ENCODE results near the gene LRCOL1. TPM values are rescaled to one million over a fixed set of nuclear protein-coding genes. Genes with fewer than 3 reads are reported as not detected.

LRCOL1 gene
- total and polyA plus RNA-seq, 10 of the 15 experiments (the other 5 are each of a cell fraction or from before 2014, with no cell fraction given): not detected

DNA sequence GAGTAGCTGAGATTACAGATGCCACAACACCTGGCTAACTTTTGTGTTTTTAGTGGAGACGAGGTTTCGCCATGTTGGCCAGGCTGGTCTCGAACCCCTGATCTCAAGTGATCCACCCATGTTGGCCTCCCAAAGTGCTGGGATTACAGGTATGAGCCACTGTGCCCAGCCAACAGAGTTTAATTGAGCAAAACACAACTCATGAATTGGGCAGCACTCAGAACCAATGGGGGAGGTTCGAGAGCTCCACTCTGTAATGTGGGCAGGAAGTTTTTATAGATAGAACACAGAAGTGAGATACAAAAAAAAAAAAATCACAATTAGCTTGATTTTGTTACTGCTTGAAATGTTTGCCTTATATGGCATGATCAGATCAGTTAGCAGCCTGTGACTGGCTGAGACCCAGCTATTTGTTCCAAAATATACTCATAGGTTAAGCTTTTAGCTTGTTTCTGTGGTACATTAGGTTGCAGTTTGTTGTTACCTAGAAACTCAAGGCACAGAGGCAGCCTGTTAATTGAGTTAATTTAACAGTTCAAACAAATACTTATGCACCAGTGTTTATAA is 6.8 kb upstream of the LRCOL1 start:
- ChIA-PET CTCF (interaction anchor here (3.5 kb wide), 1 partner anchor 202 kb away, joined by 37 read pairs; no protein-coding TSS in a partner anchor), POLR2A (interaction anchor here (0.6 kb wide), 1 partner anchor 61 kb away, joined by 3 read pairs; no protein-coding TSS in a partner anchor), SMC1A (ENCODE audit: uncharacterized antibody, unreplicated experiment) (no interaction called here), RAD21 (ENCODE audit: unreplicated experiment) (no interaction called here)
- ATAC-seq: no peak
- Histone ChIP-seq H3K4me1 (ENCODE audit: control insufficient read depth, insufficient read depth, low read length) (no peaks in the 10 kb centered on the region), H3K4me3 (no peak overlapping the region), H3K36me3 (ENCODE audit: control insufficient read depth in 2 of 2, insufficient read depth in 2 of 2, low read length in 1 of 2) (no peaks in the 10 kb centered on the region), H3K79me2 (ENCODE audit: control insufficient read depth, insufficient read depth, low read length) (no peaks in the 10 kb centered on the region), H3K4me2 (ENCODE audit: control insufficient read depth, insufficient read depth) (no peak overlapping the region), H3K27ac (ENCODE audit: control insufficient read depth, insufficient read depth) (no peak overlapping the region), H2AFZ (ENCODE audit: control insufficient read depth, low read depth, low read length) (no peak overlapping the region), H3K9me3 (replicated peaks; ENCODE audit: control insufficient read depth, insufficient read depth, low read length) (peaks cover 10% of the 10 kb centered on the region), H3K9ac (ENCODE audit: control insufficient read depth, insufficient read depth, low read length) (no peak overlapping the region), H3K27me3 (replicated peaks in 1 of 2; ENCODE audit: control insufficient read depth in 2 of 2, insufficient read depth in 2 of 2, low read length in 1 of 2) (no peaks in the 10 kb centered on the region), H4K20me1 (ENCODE audit: control insufficient read depth, insufficient read depth) (no peaks in the 10 kb centered on the region)
- in situ Hi-C loops (cut with MboI) (no loop called here), intact Hi-C loops (cut with micrococcal nuclease; ENCODE audit: unreplicated experiment) (no loop called here)
- WGBS (ENCODE audit: insufficient coverage, insufficient replicate concordance, low lambda C conversion rate, missing lambda C conversion rate): 35% methylated on average over 4 of the region's 4 CpGs
- no peak for FAIRE-seq
- no peak for DNase-seq (ENCODE audit: low read depth, low spot score)
- TF ChIP-seq TCF3 (IDR thresholded peaks at IDR 0.05; ENCODE audit: borderline replicate concordance, insufficient read depth, low read depth, low read length) (no peak), KLF5 (IDR thresholded peaks at IDR 0.05; ENCODE audit: partially characterized antibody) (no peak), EED (IDR thresholded peaks at IDR 0.05; ENCODE audit: low read depth) (no peak), CHD2 (IDR thresholded peaks at IDR 0.05; ENCODE audit: borderline replicate concordance, low read depth, low read length) (no peak), SMAD1 (IDR thresholded peaks at IDR 0.05; ENCODE audit: low read depth, partially characterized antibody) (no peak), NR2F1 (conservative IDR thresholded peaks at IDR 0.05) (no peak), CBX3 (IDR thresholded peaks at IDR 0.05; ENCODE audit: borderline replicate concordance, low read depth) (no peak), CHD4 (IDR thresholded peaks at IDR 0.05) (no peak), HDAC6 (IDR thresholded peaks at IDR 0.05; ENCODE audit: unreplicated experiment) (no peak), ZNF24 (IDR thresholded peaks at IDR 0.05) (no peak), BCL11A (IDR thresholded peaks at IDR 0.05; ENCODE audit: low read depth, low read length) (no peak), ESRRA (IDR thresholded peaks at IDR 0.05; ENCODE audit: low read length) (no peak), ZNF207 (IDR thresholded peaks at IDR 0.05; ENCODE audit: borderline replicate concordance) (no peak)
- TF ChIP-seq, protein P1, sequence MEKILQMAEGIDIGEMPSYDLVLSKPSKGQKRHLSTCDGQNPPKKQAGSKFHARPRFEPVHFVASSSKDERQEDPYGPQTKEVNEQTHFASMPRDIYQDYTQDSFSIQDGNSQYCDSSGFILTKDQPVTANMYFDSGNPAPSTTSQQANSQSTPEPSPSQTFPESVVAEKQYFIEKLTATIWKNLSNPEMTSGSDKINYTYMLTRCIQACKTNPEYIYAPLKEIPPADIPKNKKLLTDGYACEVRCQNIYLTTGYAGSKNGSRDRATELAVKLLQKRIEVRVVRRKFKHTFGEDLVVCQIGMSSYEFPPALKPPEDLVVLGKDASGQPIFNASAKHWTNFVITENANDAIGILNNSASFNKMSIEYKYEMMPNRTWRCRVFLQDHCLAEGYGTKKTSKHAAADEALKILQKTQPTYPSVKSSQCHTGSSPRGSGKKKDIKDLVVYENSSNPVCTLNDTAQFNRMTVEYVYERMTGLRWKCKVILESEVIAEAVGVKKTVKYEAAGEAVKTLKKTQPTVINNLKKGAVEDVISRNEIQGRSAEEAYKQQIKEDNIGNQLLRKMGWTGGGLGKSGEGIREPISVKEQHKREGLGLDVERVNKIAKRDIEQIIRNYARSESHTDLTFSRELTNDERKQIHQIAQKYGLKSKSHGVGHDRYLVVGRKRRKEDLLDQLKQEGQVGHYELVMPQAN (conservative IDR thresholded peaks at IDR 0.05): no peak
- no TSS peak for BruUV-seq (replicated peaks)
